ENCODE data around the gene GCK. TPM values are rescaled to one million over a fixed set of nuclear protein-coding genes. Genes with fewer than 3 reads are reported as not detected.

The GCK gene
- polyA plus RNA-seq (2012; rRNA removed) = 1.1 and 1.6 TPM in 2 replicates
- 0.55 and 1.0 TPM in 2 replicates for polyA plus RNA-seq (2012; cell fraction: cytosol; rRNA removed)
- polyA plus RNA-seq (2012; cell fraction: nucleus; rRNA removed) = 0.83 and 1.1 TPM in 2 replicates

DNA sequence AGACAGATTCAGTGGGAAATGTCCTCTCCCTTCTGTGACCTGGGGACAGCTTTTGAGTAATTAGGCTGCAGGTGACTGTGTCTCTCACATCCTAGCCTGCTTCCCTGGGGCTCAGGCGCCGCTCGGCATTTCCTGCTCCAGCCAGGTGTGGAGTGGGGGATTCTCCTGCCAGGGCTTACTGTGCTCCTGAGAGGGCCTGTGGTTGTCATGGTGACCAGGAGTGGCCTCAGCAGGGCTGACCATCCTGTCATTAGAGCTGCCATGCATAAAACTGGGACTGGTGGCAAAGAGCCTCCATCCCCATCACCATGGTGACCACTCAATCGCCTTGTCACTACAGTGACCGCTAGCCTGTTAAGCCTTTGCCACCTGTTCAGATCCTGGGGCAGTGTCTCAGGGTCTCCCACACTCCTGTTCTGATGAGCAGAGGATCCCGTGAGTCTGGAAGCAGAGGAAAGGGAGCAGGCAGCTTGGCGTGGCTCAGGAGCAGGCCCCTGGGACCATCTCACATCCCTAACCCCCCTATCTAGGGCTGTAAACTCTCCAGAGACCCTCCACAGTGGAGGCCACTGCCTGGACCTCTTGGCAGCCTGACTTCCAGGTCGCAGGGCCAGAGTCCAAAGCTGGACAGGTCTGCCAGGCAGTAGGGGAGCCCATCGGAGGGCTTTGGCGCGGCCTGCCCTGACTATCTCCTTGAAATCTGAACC, at the start of gene GCK:
Gene GCK, minus strand, starts transcription at position 154 of the 707 bp plus-strand sequence. CDS start 486 bp downstream, outside the sequence.
- H3K4me3 ChIP-seq (ENCODE audit: low read depth in 2 of 2, low read length in 1 of 2) = no peak within 1 kb of the TSS
- H3K27ac ChIP-seq (ENCODE audit: low read depth in 2 of 2, low read length in 1 of 2) = no peak within 1 kb of the TSS
- H3K79me2 ChIP-seq (ENCODE audit: insufficient read depth) = no peaks in the 10 kb centered on the region
- H3K4me2 ChIP-seq = no peak within 1 kb of the TSS
- peaks cover 0 to 8% of the 10 kb centered on the region in 2 experiments; a peak in 2 of 4 replicates for H3K4me1 ChIP-seq (ENCODE audit: control insufficient read depth in 1 of 2, insufficient read depth in 2 of 2, low read depth in 1 of 2, low read length in 1 of 2)
- H2AFZ ChIP-seq (ENCODE audit: low read depth) = no peak within 1 kb of the TSS
- no peaks in the 10 kb centered on the region for H3K9me3 ChIP-seq
- no peaks in the 10 kb centered on the region for H3K9me2 ChIP-seq
- no peaks in the 10 kb centered on the region for H3K36me3 ChIP-seq (replicated peaks in 1 of 2; ENCODE audit: control insufficient read depth in 1 of 2, insufficient read depth in 2 of 2, low read length in 1 of 2)
- peaks cover 4% of the 10 kb centered on the region for H3F3A ChIP-seq (replicated peaks; ENCODE audit: insufficient read depth)
- no peaks in the 10 kb centered on the region for H4K20me1 ChIP-seq (ENCODE audit: insufficient read depth)
- TF ChIP-seq RCOR1 (IDR thresholded peaks at IDR 0.05; ENCODE audit: low read length) = no peak
- TF ChIP-seq, protein P1, sequence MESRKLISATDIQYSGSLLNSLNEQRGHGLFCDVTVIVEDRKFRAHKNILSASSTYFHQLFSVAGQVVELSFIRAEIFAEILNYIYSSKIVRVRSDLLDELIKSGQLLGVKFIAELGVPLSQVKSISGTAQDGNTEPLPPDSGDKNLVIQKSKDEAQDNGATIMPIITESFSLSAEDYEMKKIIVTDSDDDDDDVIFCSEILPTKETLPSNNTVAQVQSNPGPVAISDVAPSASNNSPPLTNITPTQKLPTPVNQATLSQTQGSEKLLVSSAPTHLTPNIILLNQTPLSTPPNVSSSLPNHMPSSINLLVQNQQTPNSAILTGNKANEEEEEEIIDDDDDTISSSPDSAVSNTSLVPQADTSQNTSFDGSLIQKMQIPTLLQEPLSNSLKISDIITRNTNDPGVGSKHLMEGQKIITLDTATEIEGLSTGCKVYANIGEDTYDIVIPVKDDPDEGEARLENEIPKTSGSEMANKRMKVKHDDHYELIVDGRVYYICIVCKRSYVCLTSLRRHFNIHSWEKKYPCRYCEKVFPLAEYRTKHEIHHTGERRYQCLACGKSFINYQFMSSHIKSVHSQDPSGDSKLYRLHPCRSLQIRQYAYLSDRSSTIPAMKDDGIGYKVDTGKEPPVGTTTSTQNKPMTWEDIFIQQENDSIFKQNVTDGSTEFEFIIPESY (IDR thresholded peaks at IDR 0.05; ENCODE audit: borderline replicate concordance, low read depth) = no peak
- TF ChIP-seq RXRA (IDR thresholded peaks at IDR 0.05; ENCODE audit: borderline replicate concordance, low read depth) = no peak
- no peak for TF ChIP-seq FOXM1 (IDR thresholded peaks at IDR 0.05; ENCODE audit: low read depth)
- TF ChIP-seq, protein P2, sequence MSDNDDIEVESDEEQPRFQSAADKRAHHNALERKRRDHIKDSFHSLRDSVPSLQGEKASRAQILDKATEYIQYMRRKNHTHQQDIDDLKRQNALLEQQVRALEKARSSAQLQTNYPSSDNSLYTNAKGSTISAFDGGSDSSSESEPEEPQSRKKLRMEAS (IDR thresholded peaks at IDR 0.05; ENCODE audit: low read depth) = no peak
- no peak for TF ChIP-seq NRF1 (IDR thresholded peaks at IDR 0.05; ENCODE audit: low read depth, low read length)
- TF ChIP-seq MXI1 (IDR thresholded peaks at IDR 0.05; ENCODE audit: low read depth, low read length) = no peak
- TF ChIP-seq GABPA (IDR thresholded peaks at IDR 0.05; ENCODE audit: low read depth) = no peak
- TF ChIP-seq CHD2 (IDR thresholded peaks at IDR 0.05; ENCODE audit: low read length, partially characterized antibody) = no peak
- TF ChIP-seq ELF1 (IDR thresholded peaks at IDR 0.05) = no peak
- TF ChIP-seq EZH2phosphoT487 (IDR thresholded peaks at IDR 0.05; ENCODE audit: borderline replicate concordance, low read depth) = no peak
- no peak for TF ChIP-seq POLR2AphosphoS5 (IDR thresholded peaks at IDR 0.05; ENCODE audit: low read depth, low read length)
- no peak for TF ChIP-seq FOSL2 (IDR thresholded peaks at IDR 0.05; ENCODE audit: borderline replicate concordance, low read depth)
- TF ChIP-seq SIN3A (IDR thresholded peaks at IDR 0.05; ENCODE audit: borderline replicate concordance, low read depth, low read length) = no peak
- no peak for TF ChIP-seq MEF2A (IDR thresholded peaks at IDR 0.05; ENCODE audit: borderline replicate concordance, low read depth)
- TF ChIP-seq, protein P3, sequence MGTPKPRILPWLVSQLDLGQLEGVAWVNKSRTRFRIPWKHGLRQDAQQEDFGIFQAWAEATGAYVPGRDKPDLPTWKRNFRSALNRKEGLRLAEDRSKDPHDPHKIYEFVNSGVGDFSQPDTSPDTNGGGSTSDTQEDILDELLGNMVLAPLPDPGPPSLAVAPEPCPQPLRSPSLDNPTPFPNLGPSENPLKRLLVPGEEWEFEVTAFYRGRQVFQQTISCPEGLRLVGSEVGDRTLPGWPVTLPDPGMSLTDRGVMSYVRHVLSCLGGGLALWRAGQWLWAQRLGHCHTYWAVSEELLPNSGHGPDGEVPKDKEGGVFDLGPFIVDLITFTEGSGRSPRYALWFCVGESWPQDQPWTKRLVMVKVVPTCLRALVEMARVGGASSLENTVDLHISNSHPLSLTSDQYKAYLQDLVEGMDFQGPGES (IDR thresholded peaks at IDR 0.05; ENCODE audit: low read depth, low read length) = no peak
- no peak for TF ChIP-seq JUND (IDR thresholded peaks at IDR 0.05)
- TF ChIP-seq, protein P4, sequence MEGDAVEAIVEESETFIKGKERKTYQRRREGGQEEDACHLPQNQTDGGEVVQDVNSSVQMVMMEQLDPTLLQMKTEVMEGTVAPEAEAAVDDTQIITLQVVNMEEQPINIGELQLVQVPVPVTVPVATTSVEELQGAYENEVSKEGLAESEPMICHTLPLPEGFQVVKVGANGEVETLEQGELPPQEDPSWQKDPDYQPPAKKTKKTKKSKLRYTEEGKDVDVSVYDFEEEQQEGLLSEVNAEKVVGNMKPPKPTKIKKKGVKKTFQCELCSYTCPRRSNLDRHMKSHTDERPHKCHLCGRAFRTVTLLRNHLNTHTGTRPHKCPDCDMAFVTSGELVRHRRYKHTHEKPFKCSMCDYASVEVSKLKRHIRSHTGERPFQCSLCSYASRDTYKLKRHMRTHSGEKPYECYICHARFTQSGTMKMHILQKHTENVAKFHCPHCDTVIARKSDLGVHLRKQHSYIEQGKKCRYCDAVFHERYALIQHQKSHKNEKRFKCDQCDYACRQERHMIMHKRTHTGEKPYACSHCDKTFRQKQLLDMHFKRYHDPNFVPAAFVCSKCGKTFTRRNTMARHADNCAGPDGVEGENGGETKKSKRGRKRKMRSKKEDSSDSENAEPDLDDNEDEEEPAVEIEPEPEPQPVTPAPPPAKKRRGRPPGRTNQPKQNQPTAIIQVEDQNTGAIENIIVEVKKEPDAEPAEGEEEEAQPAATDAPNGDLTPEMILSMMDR (IDR thresholded peaks at IDR 0.05) = no peak
- TF ChIP-seq, protein P5, sequence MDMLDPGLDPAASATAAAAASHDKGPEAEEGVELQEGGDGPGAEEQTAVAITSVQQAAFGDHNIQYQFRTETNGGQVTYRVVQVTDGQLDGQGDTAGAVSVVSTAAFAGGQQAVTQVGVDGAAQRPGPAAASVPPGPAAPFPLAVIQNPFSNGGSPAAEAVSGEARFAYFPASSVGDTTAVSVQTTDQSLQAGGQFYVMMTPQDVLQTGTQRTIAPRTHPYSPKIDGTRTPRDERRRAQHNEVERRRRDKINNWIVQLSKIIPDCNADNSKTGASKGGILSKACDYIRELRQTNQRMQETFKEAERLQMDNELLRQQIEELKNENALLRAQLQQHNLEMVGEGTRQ (IDR thresholded peaks at IDR 0.05; ENCODE audit: borderline replicate concordance, low read depth, low read length) = no peak
- TF ChIP-seq TCF12 (IDR thresholded peaks at IDR 0.05) = no peak
- CTCF ChIA-PET = interaction anchor here (0.6 to 1.6 kb wide), 5 partner anchors 44 to 117 kb away, joined by 3 to 5 read pairs (median 3); no protein-coding TSS in a partner anchor
- H3K9ac ChIP-seq = no peak within 1 kb of the TSS
- DNase-seq = no peak
- POLR2A ChIA-PET = no interaction called here
- WGBS (ENCODE audit: low lambda C conversion rate) = 78% methylated on average over 8 of the region's 11 CpGs
- no peaks in the 10 kb centered on the region for H3K27me3 ChIP-seq (ENCODE audit: insufficient read depth)

All from SK-N-SH (cell line).